GOT3 (cell line): ENCODE results near the gene DAPK1.
"Not testable (repeated sequence)": the region's sequence is repeated elsewhere in the genome, so short reads cannot be mapped to it uniquely, and the experiment has no call there.

Experiments
- DNase-seq: peaks from one replicate; lab custom pipeline; 2025; ENCODE audit warnings: mixed read lengths; lab: John Stamatoyannopoulos, UW

The DAPK1 gene

GRCh38 chr9:87742813-87743428 is 245.3 kb downstream of the DAPK1 start:
- DNase-seq: no peak

- not testable (repeated sequence) for DNase-seq
Observed at GRCh38 chr9:87744247-87744646, 246.6 kb downstream of the DAPK1 start.

DNA sequence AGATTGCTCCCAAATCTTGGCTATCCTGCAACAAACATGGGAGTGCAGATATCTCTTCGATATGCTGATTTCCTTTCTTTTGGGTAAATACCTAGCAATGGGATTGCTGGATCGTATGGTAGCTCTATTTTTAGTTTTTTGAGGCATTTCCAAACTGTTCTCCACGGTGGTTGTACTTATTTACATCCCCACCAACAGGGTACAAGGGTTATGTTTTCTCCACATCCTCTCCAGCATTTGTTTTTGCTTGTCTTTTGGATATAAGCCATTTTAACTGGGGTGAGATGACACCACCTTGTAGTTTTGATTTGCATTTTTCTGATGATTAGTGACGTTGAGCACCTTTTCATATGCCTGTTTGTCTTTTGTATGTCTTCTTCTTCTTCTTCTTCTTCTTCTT is 248.5 kb downstream of the DAPK1 start:
- no peak for DNase-seq

DNA sequence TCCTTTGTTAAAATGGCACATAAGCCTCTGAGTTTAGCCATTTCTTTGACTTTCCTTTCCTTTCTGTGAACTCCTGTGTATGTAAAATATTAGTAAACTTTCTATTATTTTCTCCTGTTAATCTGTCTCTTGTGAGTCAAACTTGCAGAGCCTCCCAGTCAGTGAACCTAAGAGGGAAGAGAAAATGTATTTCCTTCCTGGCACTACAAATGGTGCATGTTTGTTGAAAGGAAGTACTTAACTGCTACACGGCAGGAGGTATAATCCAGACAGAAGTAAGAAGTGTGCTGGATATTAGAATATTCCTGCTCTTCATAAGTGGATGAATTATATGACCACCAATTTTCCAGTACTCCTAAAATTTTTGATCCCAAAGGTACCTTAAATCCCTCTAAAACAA is 251.2 kb downstream of the DAPK1 start:
- DNase-seq: no peak

GRCh38 chr9:87749335-87750035 is 251.8 kb downstream of the DAPK1 start:
- DNase-seq: no peak

DNA sequence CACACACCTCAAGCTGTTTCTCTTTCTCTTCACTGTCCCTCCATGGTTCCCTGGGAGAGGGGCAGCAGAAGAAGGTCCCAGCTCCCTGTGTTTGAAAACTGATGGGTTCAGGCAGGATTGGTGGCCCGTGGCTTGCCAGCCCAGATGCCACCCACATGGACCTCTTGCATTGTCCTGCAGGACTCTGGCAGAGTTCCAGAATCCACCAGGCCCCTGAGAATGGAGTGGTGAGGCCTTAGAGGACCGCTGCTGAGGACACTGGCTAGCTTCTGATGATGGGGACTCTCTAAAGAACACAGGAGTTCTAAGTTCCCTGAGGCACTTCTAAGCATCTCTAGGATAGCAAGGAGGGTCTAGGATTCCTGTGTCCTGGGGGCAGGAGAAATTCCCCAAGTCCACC is 253.1 kb downstream of the DAPK1 start:
- DNase-seq: no peak

DNA sequence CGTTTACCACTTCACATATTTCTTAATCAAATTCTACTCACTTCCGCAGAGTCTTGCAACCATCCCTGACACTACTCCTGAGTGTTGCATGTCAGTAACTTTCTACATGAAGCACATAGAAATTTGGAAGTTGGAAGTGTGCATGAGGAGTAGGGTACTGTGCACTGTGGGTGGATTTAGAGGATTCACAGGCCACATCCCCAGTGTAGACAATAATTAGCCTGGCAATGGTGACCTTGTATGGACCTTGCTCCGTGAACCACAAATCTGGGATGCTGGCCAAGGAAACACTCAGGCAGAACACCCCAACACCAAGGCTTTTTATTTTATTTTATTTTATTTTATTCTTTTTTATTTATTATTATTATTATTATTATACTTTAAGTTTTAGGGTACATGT is 253.8 kb downstream of the DAPK1 start:
- DNase-seq: no peak

DNA sequence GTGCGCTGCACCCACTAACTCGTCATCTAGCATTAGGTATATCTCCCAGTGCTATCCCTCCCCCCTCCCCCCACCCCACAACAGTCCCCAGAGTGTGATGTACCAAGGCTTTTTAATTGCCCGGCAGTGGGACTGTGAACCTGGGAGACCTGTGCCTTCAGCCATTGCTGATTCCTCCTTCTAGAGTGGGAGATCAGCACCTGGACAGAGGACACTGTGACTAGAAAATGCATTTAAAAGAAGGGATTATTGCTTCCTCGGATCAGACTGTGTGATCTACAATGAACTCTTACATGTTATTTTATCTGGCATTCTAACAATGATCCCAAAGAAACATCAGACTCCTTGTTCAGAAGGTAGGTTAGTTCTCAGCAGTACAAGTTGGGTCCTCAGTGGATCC is 254.2 kb downstream of the DAPK1 start:
- DNase-seq: no peak

- DNase-seq: no peak
Observed at GRCh38 chr9:87753313-87753712, 255.6 kb downstream of the DAPK1 start.
